Measurements from ENCODE around the gene ABCF2. TPM values are rescaled to one million over a fixed set of nuclear protein-coding genes. Genes with fewer than 3 reads are reported as not detected.

Gene ABCF2
- polyA plus RNA-seq, 3 donors: 18.0 to 22.0 (median 21.1) TPM

DNA sequence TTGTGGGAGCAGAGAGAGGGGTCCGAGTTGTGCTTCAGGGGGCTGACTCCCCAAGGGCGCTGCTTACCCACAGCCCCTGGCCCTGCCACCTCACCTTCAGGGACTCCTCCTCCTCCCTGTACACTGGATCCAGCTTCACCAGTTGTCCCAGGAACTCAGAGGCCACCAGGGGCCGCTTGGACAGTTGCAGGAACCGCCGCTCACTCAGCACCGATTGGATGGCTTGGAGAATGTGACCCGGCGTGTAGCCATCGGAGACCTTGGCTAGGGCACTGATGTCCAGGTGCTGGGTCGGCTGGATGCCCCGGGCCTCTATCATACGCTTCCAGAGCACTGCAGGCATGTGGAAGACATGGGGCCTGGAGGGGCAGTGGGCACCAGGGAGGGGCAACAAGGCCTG, 35.5 kb downstream of the ABCF2 start:
- Mint-ChIP-seq H3K4me3 (no peak overlapping the region), H3K4me1 (no peaks in the 10 kb centered on the region), H3K36me3 (no peaks in the 10 kb centered on the region), H3K9me3 (peaks cover 0 to 1% (median 0%) of the 10 kb centered on the region in 7 donors), H3K27me3 (ENCODE audit: low read depth in 3 of 3) (peaks cover 3 to 27% (median 16%) of the 10 kb centered on the region in 3 donors), H3K27ac (no peak overlapping the region)
- 94% methylated on average over 9 of the region's 12 CpGs for WGBS (ENCODE audit: insufficient coverage)
- no peaks in the 10 kb centered on the region for H3K79me2 ChIP-seq (ENCODE audit: insufficient read depth, low read length)
- DNase-seq: no peak
- no peaks in the 10 kb centered on the region for H3K4me1 ChIP-seq (ENCODE audit: control insufficient read depth in 1 of 2, insufficient read depth in 2 of 2, low read length in 2 of 2)
- intact Hi-C loops (cut with micrococcal nuclease): no loop called here
- H2AFZ ChIP-seq (ENCODE audit: insufficient read depth, low read depth, low read length, poor library complexity, severe bottlenecking): no peak overlapping the region
- H3K9ac ChIP-seq (ENCODE audit: insufficient read depth, low read length, poor library complexity, severe bottlenecking): no peak overlapping the region
- H4K20me1 ChIP-seq (ENCODE audit: insufficient read depth, low read length): no peaks in the 10 kb centered on the region
- no peaks in the 10 kb centered on the region for H3K36me3 ChIP-seq (replicated peaks in 1 of 2; ENCODE audit: control insufficient read depth in 1 of 2, insufficient read depth in 2 of 2, low read length in 2 of 2)
- H3K27ac ChIP-seq (ENCODE audit: low read depth in 1 of 2, low read length in 2 of 2): no peak overlapping the region
- no peaks in the 10 kb centered on the region for H3K27me3 ChIP-seq (ENCODE audit: control insufficient read depth in 2 of 2, insufficient read depth in 2 of 2, low read length in 2 of 2)
- H3K9me3 ChIP-seq (replicated peaks in 1 of 2; ENCODE audit: control insufficient read depth in 1 of 2, insufficient read depth in 1 of 2, low read length in 2 of 2): no peaks in the 10 kb centered on the region
- no peak overlapping the region for H3K4me2 ChIP-seq (replicated peaks; ENCODE audit: extremely low read depth, low read length, poor library complexity, severe bottlenecking)
- TF ChIP-seq, protein P1, sequence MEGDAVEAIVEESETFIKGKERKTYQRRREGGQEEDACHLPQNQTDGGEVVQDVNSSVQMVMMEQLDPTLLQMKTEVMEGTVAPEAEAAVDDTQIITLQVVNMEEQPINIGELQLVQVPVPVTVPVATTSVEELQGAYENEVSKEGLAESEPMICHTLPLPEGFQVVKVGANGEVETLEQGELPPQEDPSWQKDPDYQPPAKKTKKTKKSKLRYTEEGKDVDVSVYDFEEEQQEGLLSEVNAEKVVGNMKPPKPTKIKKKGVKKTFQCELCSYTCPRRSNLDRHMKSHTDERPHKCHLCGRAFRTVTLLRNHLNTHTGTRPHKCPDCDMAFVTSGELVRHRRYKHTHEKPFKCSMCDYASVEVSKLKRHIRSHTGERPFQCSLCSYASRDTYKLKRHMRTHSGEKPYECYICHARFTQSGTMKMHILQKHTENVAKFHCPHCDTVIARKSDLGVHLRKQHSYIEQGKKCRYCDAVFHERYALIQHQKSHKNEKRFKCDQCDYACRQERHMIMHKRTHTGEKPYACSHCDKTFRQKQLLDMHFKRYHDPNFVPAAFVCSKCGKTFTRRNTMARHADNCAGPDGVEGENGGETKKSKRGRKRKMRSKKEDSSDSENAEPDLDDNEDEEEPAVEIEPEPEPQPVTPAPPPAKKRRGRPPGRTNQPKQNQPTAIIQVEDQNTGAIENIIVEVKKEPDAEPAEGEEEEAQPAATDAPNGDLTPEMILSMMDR (IDR thresholded peaks at IDR 0.05): no peak
- H3K4me3 ChIP-seq (replicated peaks in 1 of 3; ENCODE audit: low read depth in 2 of 3, low read length in 3 of 3): no peak overlapping the region

DNA sequence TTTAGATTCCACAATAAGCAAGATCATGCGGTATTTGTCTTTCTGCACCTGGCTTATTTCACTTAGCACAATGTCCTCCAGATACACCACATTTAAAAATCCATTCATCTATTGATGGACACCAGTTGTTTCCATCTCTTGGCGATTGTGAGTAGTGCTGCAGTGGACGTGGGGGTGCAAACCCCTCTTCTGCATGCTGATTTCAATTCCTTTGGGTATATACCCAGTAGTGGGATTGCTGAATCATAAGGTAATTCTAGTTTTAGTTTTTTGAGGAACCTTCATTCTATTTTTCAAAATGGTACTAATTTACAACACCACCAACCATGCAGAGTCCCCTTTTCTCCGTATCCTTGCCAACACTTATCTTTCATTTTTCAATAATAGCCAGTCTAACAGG, 38.0 kb downstream of the ABCF2 start:
- Mint-ChIP-seq H3K9me3 (peaks cover 0 to 1% (median 0%) of the 10 kb centered on the region in 7 donors), H3K36me3 (no peaks in the 10 kb centered on the region), H3K4me3 (no peak overlapping the region), H3K4me1 (no peaks in the 10 kb centered on the region), H3K27ac (no peak overlapping the region), H3K27me3 (ENCODE audit: low read depth in 3 of 3) (peaks cover 3 to 16% (median 12%) of the 10 kb centered on the region in 3 donors)
- H2AFZ ChIP-seq (ENCODE audit: insufficient read depth, low read depth, low read length, poor library complexity, severe bottlenecking): no peak overlapping the region
- no peaks in the 10 kb centered on the region for H3K4me1 ChIP-seq (ENCODE audit: control insufficient read depth in 1 of 2, insufficient read depth in 2 of 2, low read length in 2 of 2)
- DNase-seq: no peak
- no peaks in the 10 kb centered on the region for H3K36me3 ChIP-seq (replicated peaks in 1 of 2; ENCODE audit: control insufficient read depth in 1 of 2, insufficient read depth in 2 of 2, low read length in 2 of 2)
- H3K4me2 ChIP-seq (replicated peaks; ENCODE audit: extremely low read depth, low read length, poor library complexity, severe bottlenecking): no peak overlapping the region
- no peaks in the 10 kb centered on the region for H3K79me2 ChIP-seq (ENCODE audit: insufficient read depth, low read length)
- H3K9ac ChIP-seq (ENCODE audit: insufficient read depth, low read length, poor library complexity, severe bottlenecking): no peak overlapping the region
- WGBS (ENCODE audit: insufficient coverage): 100% methylated on average over 1 of the region's 4 CpGs
- H4K20me1 ChIP-seq (ENCODE audit: insufficient read depth, low read length): no peaks in the 10 kb centered on the region
- intact Hi-C loops (cut with micrococcal nuclease): no loop called here
- H3K27me3 ChIP-seq (ENCODE audit: control insufficient read depth in 2 of 2, insufficient read depth in 2 of 2, low read length in 2 of 2): no peaks in the 10 kb centered on the region
- TF ChIP-seq, protein P1 (IDR thresholded peaks at IDR 0.05): no peak
- H3K27ac ChIP-seq (ENCODE audit: low read depth in 1 of 2, low read length in 2 of 2): no peak overlapping the region
- no peaks in the 10 kb centered on the region for H3K9me3 ChIP-seq (replicated peaks in 1 of 2; ENCODE audit: control insufficient read depth in 1 of 2, insufficient read depth in 1 of 2, low read length in 2 of 2)
- H3K4me3 ChIP-seq (replicated peaks in 1 of 3; ENCODE audit: low read depth in 2 of 3, low read length in 3 of 3): no peak overlapping the region

All from CD14-positive monocyte (primary cell).